ENCODE measurements around the gene FAM171A1. TPM values are rescaled to one million over a fixed set of nuclear protein-coding genes. Genes with fewer than 3 reads are reported as not detected.

Gene FAM171A1
- total RNA-seq, 1 experiment from 2014 or later: 25.7 TPM

DNA sequence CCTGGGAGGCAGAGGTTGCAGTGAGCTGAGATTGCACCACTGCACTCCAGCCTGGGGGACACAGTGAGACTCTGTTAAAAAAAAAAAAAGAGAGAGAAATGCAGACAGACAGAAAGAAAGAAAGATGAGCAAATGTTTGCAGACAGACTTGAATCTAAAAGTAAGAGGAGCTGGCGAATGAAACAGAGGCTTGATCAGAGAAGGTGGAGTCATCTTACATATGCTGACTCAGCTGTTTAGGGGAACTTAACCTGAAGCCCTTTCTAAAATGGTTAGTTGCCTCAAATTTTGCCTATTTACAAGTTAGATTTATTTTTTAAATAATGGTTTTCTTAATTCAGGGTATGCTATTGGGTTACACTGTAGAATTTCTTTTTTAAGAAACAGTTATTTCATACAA lies 5.4 kb downstream of the FAM171A1 start:
- Histone ChIP-seq H3K36me3 (replicated peaks; ENCODE audit: control insufficient read depth, insufficient read depth, low read length) (no peaks in the 10 kb centered on the region), H3K4me3 (ENCODE audit: insufficient read depth, low read depth, low read length) (no peak overlapping the region), H3K27me3 (ENCODE audit: control insufficient read depth, insufficient read depth, low read length) (no peaks in the 10 kb centered on the region)
- no peak for DNase-seq

DNA sequence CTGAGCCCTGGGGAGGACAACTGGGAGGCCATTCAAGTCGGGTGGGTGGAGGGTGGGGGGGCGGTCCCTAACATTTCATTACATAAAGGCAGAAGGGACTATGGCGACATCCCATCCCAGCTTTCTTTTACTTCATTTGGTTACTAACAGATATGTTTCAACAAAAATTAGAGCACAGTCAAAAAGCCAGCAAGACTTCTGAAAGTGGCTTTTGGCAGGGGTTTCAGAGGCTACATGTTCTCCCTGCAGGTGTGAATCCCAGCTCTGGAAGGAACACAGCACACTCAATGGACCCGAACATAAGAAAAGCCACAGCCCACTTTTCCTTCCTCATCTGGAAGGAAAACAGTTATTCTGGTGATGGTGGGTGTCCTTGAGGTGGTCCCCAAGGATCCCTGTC lies 7.1 kb downstream of the FAM171A1 start:
- DNase-seq: no peak
- no peaks in the 10 kb centered on the region for H3K36me3 ChIP-seq (replicated peaks; ENCODE audit: control insufficient read depth, insufficient read depth, low read length)
- no peak overlapping the region for H3K4me3 ChIP-seq (ENCODE audit: insufficient read depth, low read depth, low read length)
- no peaks in the 10 kb centered on the region for H3K27me3 ChIP-seq (ENCODE audit: control insufficient read depth, insufficient read depth, low read length)

DNA sequence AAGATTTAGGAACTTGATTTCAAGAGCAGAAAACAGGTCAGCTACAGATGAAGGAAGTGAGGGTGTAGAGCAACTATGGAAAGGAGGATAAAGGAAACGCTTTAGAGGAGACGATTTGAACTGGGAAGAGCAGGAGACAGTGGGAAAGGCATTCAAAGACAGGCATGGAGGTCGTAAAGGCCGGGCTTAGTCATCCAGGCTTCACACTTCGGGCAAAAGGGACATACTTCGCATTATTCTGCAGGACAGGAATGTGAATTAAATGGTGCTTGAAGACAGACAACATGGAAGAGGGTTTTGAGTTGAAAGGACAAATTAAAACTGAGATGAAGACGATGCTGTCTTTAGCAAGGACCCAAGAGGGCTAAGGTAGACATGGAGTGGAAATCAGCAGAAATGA lies 8.1 kb downstream of the FAM171A1 start:
- H3K27me3 ChIP-seq (ENCODE audit: control insufficient read depth, insufficient read depth, low read length): no peaks in the 10 kb centered on the region
- no peak for DNase-seq
- no peak overlapping the region for H3K4me3 ChIP-seq (ENCODE audit: insufficient read depth, low read depth, low read length)
- no peaks in the 10 kb centered on the region for H3K36me3 ChIP-seq (replicated peaks; ENCODE audit: control insufficient read depth, insufficient read depth, low read length)

DNA sequence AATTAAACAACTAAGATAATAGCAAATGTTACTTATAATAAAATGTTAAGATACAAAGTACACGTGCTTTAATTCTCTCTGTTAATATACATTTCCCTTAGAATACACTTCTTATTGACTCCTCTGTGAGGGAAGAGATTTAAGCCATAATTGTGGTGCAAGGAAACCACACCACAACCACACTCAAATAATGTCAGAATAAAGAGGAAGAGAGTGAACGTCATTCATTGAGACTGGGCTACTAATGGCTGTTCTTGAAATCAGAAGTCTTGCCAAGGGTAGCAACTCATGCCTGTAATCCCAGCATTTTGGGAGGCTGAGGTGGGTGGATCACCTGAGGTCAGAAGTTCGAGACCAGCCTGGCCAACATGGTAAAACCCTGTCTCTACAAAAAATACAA lies 10.0 kb downstream of the FAM171A1 start:
- Histone ChIP-seq H3K4me3 (ENCODE audit: insufficient read depth, low read depth, low read length) (no peak overlapping the region), H3K27me3 (ENCODE audit: control insufficient read depth, insufficient read depth, low read length) (no peaks in the 10 kb centered on the region), H3K36me3 (replicated peaks; ENCODE audit: control insufficient read depth, insufficient read depth, low read length) (no peaks in the 10 kb centered on the region)
- no peak for DNase-seq

DNA sequence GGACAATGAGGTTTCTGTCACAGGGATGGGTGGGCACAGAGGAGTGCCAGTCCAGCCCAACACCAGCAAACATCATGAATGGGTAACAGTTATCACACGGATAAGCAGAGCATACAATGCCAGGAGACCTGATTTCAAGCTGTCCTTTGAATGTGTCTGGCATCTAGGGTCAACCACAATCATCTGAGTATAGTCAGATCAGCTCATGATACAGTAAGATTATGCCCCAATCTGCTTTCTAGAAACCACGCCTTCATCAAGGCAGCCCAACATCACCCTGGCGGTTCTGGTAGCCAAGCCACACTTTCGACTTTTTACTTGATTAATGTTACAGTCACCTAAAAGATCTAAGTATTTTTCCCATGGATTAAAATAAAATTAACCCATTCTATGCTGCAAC lies 10.5 kb downstream of the FAM171A1 start:
- no peaks in the 10 kb centered on the region for H3K36me3 ChIP-seq (replicated peaks; ENCODE audit: control insufficient read depth, insufficient read depth, low read length)
- H3K4me3 ChIP-seq (ENCODE audit: insufficient read depth, low read depth, low read length): no peak overlapping the region
- no peaks in the 10 kb centered on the region for H3K27me3 ChIP-seq (ENCODE audit: control insufficient read depth, insufficient read depth, low read length)
- DNase-seq: no peak

DNA sequence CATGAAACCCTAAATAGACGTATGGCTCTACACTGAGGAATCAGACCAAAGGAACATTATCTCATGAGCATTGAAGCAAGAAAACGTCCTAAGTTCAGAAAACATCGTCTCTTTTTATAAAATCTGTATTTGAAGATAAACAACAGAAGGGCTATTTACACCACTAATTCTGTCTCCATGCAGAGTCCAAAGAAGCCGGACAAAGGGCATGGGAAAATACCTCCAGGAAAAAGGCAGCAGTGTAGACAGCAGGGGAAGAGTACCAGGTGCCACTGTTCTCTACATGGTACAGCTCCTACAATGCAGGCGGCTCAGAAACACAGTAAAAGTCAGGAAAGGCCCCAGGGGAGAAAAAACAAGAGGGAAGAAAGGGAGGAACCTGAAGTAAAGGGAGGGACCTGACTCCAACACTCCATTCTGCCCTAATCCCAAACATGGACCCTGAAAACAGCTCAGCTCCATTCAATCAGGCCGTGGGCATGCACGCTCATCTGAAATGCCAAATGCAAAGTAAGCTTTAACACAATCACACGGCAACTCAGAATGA lies 17.5 kb downstream of the FAM171A1 start:
- no peak overlapping the region for H3K4me3 ChIP-seq (ENCODE audit: insufficient read depth, low read depth, low read length)
- no peak for DNase-seq

DNA sequence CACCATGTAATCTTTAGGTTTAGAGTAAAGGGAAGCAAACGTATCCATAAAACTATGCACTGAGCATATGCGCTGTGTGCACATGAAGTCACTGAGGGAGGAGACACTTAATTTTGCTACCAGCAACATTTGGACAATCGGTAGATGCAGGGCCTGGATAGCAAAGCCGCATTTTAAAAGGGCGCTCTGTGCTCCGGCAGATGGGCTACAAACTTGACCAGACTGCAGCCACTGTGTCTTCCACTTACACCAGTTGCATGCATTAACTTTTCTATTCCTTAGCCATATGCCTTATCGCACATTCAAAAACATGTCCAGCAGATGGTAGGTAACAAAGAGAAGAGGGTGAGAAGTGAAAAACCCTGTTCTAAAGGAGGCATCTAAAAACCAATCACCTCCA lies 18.3 kb downstream of the FAM171A1 start:
- no peak for DNase-seq
- Histone ChIP-seq H3K4me3 (ENCODE audit: insufficient read depth, low read depth, low read length) (no peak overlapping the region), H3K36me3 (replicated peaks; ENCODE audit: control insufficient read depth, insufficient read depth, low read length) (no peaks in the 10 kb centered on the region), H3K27me3 (ENCODE audit: control insufficient read depth, insufficient read depth, low read length) (no peaks in the 10 kb centered on the region)

More for the DNA sequence above, 17.5 kb downstream of the FAM171A1 start:
- Histone ChIP-seq H3K36me3 (replicated peaks; ENCODE audit: control insufficient read depth, insufficient read depth, low read length) (no peaks in the 10 kb centered on the region), H3K27me3 (ENCODE audit: control insufficient read depth, insufficient read depth, low read length) (no peaks in the 10 kb centered on the region)

DNA sequence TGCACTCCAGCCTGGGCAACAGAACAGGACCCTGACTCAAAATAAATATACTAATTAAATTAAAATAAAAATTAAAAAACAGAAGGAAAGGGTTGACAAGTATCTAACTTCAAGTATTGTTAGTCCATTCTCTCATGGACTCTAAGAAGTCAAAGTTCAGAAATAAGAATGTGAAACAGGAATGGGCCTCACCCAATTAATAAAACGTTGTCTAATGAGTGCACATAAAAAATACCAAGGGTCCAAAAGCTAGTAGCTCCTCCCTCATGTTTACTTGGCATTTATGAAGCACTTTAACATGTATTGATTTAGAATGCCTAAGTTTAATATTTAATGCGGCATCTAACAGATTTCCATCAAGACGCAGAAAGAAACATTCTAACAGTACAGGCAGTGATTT lies 18.9 kb downstream of the FAM171A1 start:
- Histone ChIP-seq H3K36me3 (replicated peaks; ENCODE audit: control insufficient read depth, insufficient read depth, low read length) (no peaks in the 10 kb centered on the region), H3K27me3 (ENCODE audit: control insufficient read depth, insufficient read depth, low read length) (no peaks in the 10 kb centered on the region), H3K4me3 (ENCODE audit: insufficient read depth, low read depth, low read length) (no peak overlapping the region)
- no peak for DNase-seq

DNA sequence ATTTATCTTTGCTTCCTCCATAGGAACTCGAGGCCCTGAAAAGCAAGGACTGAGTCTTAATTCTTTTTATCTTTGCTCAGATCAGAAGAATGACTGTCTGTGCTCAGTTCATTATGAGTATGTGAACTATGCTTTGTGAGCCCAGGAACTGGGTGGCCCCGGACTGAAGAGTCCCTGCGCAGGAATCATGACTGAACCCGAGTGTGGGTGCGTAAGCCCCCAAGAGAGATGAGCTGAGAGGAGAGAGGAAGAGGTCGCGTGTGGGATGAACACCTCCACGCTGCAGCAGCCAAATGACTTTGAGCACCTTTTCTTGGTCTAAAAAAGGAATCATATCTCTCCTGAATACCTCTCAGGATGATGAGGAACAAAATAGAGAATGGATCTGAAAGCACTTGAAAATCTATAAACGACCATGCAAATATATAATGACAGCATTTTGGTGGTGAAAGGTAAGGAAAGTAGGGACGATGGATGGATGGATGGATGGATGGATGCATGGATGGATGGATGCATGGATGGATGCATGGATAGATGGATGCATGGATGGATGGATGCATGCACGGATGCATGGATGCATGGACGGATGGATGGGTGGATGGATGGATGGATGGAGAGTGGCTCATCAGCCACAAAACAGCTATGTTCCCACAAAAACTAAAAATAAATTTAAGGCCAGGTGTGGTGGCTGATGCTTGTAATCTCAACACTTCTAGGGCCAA lies 19.8 kb downstream of the FAM171A1 start:
- Histone ChIP-seq H3K4me3 (ENCODE audit: insufficient read depth, low read depth, low read length) (no peak overlapping the region), H3K27me3 (ENCODE audit: control insufficient read depth, insufficient read depth, low read length) (no peaks in the 10 kb centered on the region), H3K36me3 (replicated peaks; ENCODE audit: control insufficient read depth, insufficient read depth, low read length) (no peaks in the 10 kb centered on the region)
- DNase-seq: no peak

DNA sequence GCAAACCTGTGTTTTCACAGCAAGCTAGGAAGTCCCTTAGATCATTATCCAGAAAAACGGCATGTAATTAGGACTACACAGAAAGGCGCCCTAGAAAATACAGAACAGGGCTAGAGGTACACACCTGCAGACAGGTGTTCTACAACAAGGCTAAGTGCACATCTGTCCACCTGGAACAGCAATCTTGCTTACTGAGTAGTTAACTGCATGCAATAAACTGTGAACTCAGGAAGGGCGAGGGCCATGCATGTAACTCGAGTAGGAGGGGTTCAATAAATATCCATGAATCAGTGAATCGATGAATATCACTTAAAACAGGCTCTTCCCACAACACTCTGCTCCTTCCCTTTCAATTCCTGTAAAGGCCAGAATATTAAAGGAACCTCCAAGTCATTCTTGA lies 22.0 kb downstream of the FAM171A1 start:
- H3K4me3 ChIP-seq (ENCODE audit: insufficient read depth, low read depth, low read length): no peak overlapping the region
- no peaks in the 10 kb centered on the region for H3K36me3 ChIP-seq (replicated peaks; ENCODE audit: control insufficient read depth, insufficient read depth, low read length)
- H3K27me3 ChIP-seq (ENCODE audit: control insufficient read depth, insufficient read depth, low read length): no peaks in the 10 kb centered on the region
- no peak for DNase-seq

DNA sequence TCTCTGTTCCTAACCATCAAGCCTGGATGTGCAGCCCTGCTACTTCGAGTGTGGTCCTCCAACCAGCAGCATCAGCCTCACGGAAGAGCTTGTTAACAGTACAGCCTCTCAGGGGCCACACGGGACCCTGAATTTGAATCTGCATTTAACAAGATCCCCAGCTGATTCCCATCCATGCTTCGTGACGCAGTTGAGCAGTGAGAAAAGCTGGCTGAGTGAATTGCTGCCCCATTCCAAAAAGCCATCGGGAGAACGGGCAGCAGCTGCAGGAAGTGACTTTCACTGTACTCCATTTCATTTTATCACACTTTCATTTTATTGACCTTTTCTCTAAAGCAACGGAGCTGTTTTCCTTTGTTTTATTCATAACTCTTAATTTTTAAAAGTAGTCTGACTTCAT lies 22.5 kb downstream of the FAM171A1 start:
- Histone ChIP-seq H3K27me3 (ENCODE audit: control insufficient read depth, insufficient read depth, low read length) (no peaks in the 10 kb centered on the region), H3K36me3 (replicated peaks; ENCODE audit: control insufficient read depth, insufficient read depth, low read length) (no peaks in the 10 kb centered on the region), H3K4me3 (ENCODE audit: insufficient read depth, low read depth, low read length) (no peak overlapping the region)
- DNase-seq: no peak

DNA sequence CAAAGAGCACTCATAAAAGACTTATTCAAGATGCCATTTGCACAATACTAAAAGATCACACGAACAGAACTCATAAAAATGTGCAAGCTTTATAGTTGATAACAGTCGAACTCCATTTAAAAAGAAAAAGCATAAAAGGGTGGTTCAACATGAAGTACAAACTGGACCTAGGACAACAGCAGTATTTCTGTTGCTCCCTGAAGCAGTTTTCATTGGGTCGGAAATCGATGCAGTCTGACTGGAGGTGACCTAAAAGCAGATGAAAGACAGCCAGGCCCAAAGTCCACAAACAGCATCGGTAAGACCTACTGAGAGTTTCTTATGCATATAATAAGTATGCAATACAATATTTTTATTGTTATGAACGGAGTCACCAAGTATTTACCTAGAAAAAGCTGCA lies 23.9 kb downstream of the FAM171A1 start:
- Histone ChIP-seq H3K4me3 (ENCODE audit: insufficient read depth, low read depth, low read length) (no peak overlapping the region), H3K27me3 (ENCODE audit: control insufficient read depth, insufficient read depth, low read length) (no peaks in the 10 kb centered on the region), H3K36me3 (replicated peaks; ENCODE audit: control insufficient read depth, insufficient read depth, low read length) (no peaks in the 10 kb centered on the region)
- DNase-seq: no peak

DNA sequence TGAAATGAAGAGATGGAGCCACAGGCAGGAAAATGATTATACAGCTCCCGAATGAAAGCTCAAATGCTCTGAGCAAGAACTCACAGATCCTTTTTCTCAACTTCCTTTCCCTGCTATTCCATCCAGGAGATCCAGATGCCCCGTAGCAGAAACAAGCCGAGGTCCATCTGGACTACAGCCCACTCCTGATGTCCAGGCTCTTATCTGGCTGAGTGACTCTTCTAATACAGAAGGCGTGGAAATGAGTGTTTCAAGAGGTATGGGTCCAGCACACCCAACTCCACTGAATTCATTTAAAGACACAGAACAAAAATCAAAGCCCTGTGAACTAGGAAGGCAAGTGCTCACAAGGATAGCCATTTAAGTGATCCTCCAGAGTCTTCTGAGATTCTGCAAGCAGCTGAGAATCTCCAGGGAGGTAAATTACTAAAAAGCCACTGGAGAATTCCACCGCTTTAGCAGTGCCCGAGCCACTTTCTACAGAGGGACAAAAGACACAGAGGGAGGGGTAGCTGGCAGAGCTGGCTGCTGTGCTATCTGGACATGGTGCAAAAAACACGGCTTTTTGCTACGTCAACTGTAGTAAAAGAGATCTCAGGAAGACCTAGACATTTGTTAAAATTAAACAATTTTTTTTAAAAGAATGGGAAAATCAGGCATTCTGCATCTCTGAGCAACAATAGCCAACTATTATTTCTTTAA lies 24.5 kb downstream of the FAM171A1 start:
- Histone ChIP-seq H3K36me3 (replicated peaks; ENCODE audit: control insufficient read depth, insufficient read depth, low read length) (no peaks in the 10 kb centered on the region), H3K4me3 (ENCODE audit: insufficient read depth, low read depth, low read length) (no peak overlapping the region), H3K27me3 (ENCODE audit: control insufficient read depth, insufficient read depth, low read length) (no peaks in the 10 kb centered on the region)
- DNase-seq: no peak

DNA sequence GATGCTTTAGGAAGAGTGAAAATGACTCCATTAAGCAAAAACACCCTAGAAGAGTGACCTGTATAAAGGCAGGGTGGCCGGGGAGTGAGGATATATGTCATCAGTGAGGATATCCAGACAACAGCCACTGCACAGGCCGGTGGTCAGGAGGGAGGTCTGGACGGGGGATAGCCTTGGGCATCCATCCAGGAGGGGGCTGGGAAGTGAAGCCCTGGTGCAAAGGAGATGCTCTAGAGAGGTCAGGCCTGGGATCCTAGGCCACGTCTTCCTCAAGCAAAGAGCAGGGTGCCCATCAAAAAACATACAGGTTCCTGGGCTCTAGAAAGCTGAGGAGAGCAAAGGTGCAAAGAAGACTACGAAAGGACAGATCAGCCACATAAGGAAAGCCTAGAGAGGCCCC lies 25.6 kb downstream of the FAM171A1 start:
- H3K36me3 ChIP-seq (replicated peaks; ENCODE audit: control insufficient read depth, insufficient read depth, low read length): no peaks in the 10 kb centered on the region
- H3K27me3 ChIP-seq (ENCODE audit: control insufficient read depth, insufficient read depth, low read length): no peaks in the 10 kb centered on the region
- no peak for DNase-seq
- no peak overlapping the region for H3K4me3 ChIP-seq (ENCODE audit: insufficient read depth, low read depth, low read length)

DNA sequence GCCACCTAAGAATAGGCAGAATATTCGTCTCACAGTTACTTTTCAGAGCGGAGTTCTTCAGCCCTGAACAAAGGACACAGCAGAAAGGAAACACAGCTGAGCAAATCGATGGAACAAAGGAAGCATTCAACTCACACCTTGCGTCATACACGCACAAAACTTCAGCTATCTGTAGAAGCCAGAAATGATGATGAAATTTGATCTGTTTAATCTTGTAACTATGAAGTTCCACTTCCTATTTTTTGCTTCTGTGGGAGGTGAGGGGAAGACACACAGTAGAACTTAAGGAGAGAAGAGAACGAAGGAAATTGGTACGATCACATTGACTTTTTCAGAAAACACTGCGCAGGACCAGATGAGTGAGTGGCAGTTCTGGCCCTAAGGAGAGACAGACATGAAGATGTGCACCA lies 26.2 kb downstream of the FAM171A1 start:
- H3K4me3 ChIP-seq (ENCODE audit: insufficient read depth, low read depth, low read length): no peak overlapping the region
- no peak for DNase-seq

More for the DNA sequence above, 26.2 kb downstream of the FAM171A1 start:
- Histone ChIP-seq H3K27me3 (ENCODE audit: control insufficient read depth, insufficient read depth, low read length) (no peaks in the 10 kb centered on the region), H3K36me3 (replicated peaks; ENCODE audit: control insufficient read depth, insufficient read depth, low read length) (no peaks in the 10 kb centered on the region)
